Stimulated activated CD4-positive, alpha-beta T cell treated with anti-CD3 and anti-CD28 coated beads, Interleukin-1b, Interleukin-23, amount 100 ng/mL, for 1 hour (primary cell): ENCODE data around the gene TNFRSF8.

ENCODE experiments used
- DNase-seq, 2 donors: peaks; one replicate each; pipeline ENCODE4 v3.0.0-alpha.2; 2020; ENCODE audit warnings: low read depth in 2 of 2

TNFRSF8 gene

DNA sequence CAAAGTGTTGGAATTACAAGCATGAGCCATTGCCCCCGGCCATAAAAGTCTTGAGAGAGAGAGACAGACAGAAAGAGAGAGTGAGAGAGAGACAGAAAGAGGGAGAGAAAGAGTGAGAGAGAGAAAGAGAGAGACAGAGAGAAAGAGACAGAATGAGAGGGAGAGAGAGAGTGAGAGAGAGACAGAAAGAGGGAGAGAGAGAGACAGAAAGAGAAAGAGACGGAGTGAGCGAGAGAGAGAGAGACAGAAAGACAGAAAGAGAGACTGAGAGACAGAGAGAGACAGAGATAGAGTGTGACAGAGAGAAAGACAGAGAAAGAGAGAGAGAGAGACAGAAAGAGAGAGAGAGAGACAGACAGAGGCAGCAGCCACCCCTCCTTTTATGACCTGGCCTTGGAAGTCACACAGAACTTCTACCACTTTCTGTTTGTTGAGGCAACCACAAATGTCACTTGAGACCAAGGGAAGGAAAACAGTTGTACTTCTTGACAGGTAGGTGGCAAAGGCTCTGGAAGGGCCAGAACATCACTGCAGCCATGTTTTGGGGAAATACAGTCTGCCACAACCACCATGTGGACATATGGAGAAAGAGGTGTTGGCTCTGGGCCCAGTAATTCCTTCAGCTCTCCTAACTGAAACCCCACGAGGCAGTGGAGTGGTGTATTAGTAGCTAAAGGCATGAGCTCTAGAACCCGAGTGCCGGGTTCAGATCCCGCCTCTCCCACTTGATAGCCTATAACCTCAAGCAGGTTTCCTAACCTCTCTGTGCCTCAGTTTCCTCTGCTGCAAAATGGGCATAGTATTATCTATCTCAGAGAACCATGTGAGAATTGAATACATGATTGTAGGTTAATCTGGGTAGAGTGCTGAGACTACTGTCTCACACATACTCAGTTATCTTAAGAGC lies 50.6 kb downstream of the TNFRSF8 start:
- no peak for DNase-seq

DNA sequence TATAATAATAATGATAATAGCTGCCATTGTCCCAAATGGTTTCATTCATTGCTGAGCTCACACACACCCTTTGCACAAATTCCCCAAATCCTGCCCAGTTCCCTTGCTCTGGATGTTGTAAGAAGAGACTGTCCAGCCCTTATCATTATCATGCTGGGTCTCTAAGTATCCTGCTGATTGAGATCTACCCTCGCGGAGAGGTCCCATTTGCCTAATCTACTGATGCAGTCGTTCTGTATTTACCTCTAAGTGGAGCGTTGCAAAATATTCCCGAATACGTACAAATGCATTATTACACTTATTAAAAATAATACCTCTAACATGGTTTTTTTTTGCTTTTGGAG lies 51.2 kb downstream of the TNFRSF8 start:
- no peak for DNase-seq

DNA sequence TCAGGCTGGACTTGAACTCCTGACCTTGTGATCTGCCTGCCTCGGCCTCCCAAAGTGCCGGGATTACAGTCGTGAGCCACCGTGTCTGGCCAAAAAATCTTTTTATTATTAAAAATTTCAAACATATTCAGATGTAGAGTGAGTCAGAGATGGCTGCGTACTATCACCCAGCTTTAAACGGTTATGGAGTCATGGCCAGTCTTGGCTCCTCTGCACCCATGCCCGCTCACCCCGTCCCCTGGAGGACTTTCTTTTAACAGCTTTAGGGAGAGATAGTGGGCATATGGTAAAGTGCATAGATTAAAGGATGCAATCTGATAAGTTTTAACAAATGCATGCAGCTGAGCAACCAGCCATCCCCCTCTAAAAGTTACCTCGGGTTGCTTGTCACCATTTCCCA lies 51.8 kb downstream of the TNFRSF8 start:
- no peak for DNase-seq

GRCh38 chr1:12121212-12122003 lies 58.3 kb downstream of the TNFRSF8 start:
- no peak for DNase-seq

DNA sequence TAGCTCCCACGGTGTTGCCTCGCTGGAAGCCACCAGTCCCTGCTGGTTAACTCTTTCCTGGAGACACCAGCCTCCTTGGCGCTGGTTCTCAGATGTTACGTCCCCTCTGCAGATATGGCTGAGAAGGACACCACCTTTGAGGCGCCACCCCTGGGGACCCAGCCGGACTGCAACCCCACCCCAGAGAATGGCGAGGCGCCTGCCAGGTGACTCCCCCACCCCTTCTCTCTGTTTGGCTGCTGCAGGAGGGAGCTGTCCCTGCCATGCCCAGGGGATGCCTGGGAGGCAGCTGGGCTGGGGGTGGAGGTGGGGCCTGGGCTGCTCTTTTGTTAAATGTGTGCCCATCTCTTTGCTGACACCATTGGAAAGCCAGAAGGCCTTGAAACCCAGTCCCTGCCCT lies 60.1 kb downstream of the TNFRSF8 start:
- DNase-seq = no peak

DNA sequence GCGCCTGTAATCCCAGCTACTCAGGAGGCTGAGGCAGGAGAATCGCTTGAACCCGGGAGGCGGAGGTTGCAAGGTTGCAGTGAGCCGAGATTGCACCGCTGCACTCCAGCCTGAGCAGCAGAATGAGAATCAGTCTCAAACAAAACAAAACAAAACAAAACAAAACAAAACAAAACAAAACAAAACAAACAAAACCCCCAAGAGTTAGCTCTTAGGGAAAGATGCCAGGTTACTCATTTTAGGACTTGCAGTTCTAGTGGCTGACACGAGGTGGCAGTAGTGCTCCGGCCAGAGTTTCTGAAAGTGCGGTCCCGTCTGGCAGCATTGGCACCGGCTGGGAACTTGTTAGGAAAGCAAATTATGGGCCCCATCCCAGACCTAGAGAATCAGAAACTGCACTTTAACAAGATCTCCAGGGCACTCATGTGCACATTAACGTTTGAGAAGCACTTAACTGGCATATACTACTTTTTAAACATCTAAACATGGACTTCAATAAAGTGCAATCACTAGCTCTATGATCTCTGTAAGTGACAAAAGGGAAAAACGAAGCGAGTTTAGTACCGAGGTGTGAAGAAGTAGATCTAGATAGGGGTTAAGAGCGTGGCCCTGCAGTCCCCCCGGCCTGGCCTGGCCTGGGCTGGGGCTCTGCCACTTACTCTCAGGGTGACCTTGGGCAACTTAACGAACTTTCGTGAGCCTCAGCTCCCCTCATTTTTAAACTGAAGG lies 61.8 kb downstream of the TNFRSF8 start:
- DNase-seq = peak; percentile 63 to 74

GRCh38 chr1:12125422-12126355 lies 62.6 kb downstream of the TNFRSF8 start:
- no peak for DNase-seq

- no peak for DNase-seq
Observed at GRCh38 chr1:12126781-12127180, 63.7 kb downstream of the TNFRSF8 start.

- DNase-seq = no peak
Observed at GRCh38 chr1:12127206-12127810, 64.2 kb downstream of the TNFRSF8 start.

DNA sequence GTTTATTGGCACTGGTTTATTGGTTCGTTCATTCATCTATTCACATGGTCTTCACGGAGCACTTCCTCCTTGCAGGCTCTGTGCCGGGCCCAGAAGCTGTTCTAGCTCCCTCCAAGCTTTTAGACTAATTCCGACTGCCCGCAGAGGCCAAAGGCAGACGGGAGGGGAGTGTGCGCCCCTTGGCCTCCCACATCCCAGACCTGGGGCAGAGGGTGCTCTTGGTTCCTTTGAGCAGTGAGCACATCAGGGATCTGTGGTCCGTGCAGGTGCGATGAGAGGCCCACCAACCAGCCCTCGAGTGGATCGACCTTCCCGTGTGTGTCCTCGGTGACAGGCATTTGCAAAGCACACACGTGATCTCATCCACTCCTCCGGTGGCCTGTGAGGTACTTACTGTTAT lies 65.0 kb downstream of the TNFRSF8 start:
- no peak for DNase-seq

- DNase-seq = no peak
Observed at GRCh38 chr1:12129624-12130023, 66.5 kb downstream of the TNFRSF8 start.

DNA sequence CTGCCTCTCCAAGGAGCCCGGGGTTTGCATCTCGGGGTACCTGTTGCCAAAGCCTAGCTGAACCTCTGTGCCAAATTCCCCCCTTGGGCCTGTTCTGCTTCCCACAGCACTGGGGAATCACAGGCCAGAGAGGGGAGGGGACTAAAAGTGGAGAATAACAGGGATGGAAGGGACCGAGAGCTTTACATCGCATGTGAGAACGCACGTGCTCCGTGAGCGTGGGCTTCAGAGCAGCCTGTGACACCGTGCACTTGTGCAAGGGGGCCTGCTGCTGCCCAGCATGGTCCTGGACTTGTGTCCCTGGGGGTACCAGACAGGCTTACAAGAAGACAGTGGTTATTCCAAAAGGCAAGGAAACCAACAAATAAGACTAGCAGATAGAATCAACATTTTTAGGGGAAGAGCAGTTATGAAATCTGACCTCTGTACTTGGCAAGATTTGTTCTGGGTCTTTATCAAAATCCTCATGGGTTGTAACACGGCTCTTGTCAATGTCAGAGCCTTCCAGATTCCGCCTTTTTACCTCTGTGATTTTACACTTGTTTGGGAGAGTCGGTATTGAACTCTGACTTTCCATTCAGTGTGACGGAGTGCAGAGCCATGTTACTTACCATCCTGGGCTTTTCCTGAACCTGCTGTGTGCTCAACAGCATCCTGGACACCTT lies 67.5 kb downstream of the TNFRSF8 start:
- no peak for DNase-seq

- no peak for DNase-seq
Observed at GRCh38 chr1:12132078-12132477, 69.0 kb downstream of the TNFRSF8 start.

DNA sequence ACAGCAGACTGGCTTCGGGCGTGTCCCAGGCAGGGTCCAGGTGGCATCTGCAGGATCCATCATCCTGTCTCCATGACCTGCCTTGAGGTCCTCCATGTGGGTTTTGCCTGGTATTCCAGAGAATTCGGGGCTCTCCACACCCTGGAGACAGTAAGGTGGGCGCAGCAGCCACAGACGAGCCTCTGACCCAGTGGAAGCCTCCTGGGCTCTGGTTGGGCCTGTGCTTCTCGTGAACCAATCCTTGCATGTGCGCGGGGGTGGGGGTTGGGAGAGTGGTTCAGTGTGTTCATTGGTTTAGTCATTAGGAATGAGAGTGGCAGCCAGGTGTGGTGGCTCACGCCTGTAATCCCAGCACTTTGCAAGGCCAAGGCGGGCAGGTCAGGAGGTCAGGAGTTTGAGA lies 71.6 kb downstream of the TNFRSF8 start:
- DNase-seq = no peak

DNA sequence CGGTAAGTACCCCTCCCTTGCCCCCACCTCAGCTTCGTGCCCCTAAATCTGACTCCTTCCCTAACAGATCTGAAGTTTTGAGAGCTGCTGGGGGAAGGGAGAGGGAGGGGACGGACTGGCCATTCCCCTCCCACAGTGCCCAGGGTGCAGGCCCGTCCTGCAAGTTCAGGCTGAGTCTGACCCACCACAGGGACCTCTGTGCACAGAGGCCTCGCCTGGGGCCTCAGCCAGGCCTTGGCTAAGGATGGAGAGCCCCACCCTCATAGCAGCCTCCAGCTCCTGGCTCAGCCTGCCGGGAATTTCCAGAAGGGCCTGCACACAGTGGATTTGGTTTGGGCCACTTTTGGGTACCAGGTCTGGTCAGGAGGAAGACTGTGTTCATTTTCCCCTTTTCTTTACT lies 72.5 kb downstream of the TNFRSF8 start:
- no peak for DNase-seq

DNA sequence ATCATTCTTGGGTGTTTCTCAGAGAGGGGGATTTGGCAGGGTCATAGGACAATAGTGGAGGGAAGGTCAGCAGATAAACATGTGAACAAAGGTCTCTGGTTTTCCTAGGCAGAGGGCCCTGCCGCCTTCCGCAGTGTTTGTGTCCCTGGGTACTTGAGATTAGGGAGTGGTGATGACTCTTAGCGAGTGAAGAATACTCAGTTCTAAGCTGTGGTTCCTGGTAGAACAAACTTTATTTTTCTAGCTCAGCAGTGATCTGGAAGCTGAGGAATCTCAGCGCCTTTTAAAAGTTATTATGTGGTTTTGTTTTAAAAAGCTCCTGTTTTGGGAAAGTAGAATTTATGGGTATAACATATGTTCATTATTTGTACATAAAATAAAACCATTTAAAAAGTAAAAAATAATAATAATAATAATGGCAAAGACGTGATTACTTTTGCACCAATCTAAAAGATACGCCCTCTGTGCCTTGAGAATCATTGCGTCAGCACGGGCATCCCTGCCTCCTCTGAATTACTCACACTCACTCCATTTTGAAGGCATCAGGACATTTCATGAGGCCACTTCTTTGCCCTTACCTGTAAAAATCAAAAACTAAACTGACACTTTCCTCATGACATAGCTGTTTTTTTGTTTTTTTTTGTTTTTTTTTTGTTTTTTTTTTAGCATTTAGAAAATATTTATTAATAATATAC lies 74.0 kb downstream of the TNFRSF8 start:
- no peak for DNase-seq

GRCh38 chr1:12138196-12139168 lies 75.4 kb downstream of the TNFRSF8 start:
- DNase-seq = no peak

DNA sequence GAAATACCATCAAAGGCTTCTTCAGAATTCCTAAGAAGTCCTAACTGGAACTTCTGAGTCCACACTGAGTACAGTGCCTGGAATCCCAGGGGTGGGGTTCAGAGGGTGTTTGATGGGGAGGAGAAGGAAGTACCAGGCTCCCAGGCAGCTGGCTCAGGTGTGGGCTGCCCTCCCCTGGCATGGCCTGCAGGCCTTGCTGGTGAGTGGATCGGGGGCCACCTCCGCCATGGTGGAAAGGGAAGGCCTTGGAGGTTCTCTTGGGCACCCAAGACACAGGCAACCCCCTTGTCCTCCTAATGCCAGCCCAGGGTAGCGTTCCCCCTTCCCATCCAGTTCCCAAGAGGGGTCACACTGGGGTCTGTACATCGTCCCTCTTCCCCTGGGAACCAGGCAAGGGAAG lies 76.9 kb downstream of the TNFRSF8 start:
- DNase-seq = no peak
